IPS-NIHi7 (cell line): ENCODE measurements around the gene XYLT1.
A peak's percentile ranks its signal among the peaks of the same experiment; 100 is the strongest.

Source experiments
- DNase-seq: peaks from one replicate; pipeline ENCODE4 v3.0.0; 2012; ENCODE audit warnings: mixed read lengths; ENCODE audit errors: extremely low spot score

Gene XYLT1

GRCh38 chr16:17155485-17155884 is 315.3 kb downstream of the XYLT1 start:
- no peak for DNase-seq

GRCh38 chr16:17154981-17155380 is 315.8 kb downstream of the XYLT1 start:
- DNase-seq, result no peak

- DNase-seq, result no peak
Observed at GRCh38 chr16:17152311-17152710, 318.4 kb downstream of the XYLT1 start.

- no peak for DNase-seq
Observed at GRCh38 chr16:17151335-17151734, 319.4 kb downstream of the XYLT1 start.

- DNase-seq, result peak; percentile 53
Observed at GRCh38 chr16:17149904-17150483, 320.8 kb downstream of the XYLT1 start.

- no peak for DNase-seq
Observed at GRCh38 chr16:17147942-17148341, 322.8 kb downstream of the XYLT1 start.

GRCh38 chr16:17145029-17145428 is 325.7 kb downstream of the XYLT1 start:
- no peak for DNase-seq

- DNase-seq, result no peak
Observed at GRCh38 chr16:17144431-17144830, 326.3 kb downstream of the XYLT1 start.

GRCh38 chr16:17143546-17144419 is 327.0 kb downstream of the XYLT1 start:
- DNase-seq, result no peak

GRCh38 chr16:17138801-17139200 is 332.0 kb downstream of the XYLT1 start:
- DNase-seq, result peak; percentile 82

GRCh38 chr16:17135439-17135838 is 335.3 kb downstream of the XYLT1 start:
- DNase-seq, result no peak

- no peak for DNase-seq
Observed at GRCh38 chr16:17134586-17134985, 336.2 kb downstream of the XYLT1 start.

GRCh38 chr16:17133851-17134250 is 336.9 kb downstream of the XYLT1 start:
- no peak for DNase-seq

GRCh38 chr16:17131351-17131750 is 339.4 kb downstream of the XYLT1 start:
- no peak for DNase-seq

GRCh38 chr16:17130733-17131132 is 340.0 kb downstream of the XYLT1 start:
- no peak for DNase-seq

GRCh38 chr16:17129971-17130370 is 340.8 kb downstream of the XYLT1 start:
- no peak for DNase-seq

GRCh38 chr16:17128791-17129190 is 342.0 kb downstream of the XYLT1 start:
- DNase-seq, result no peak

- no peak for DNase-seq
Observed at GRCh38 chr16:17126156-17126555, 344.6 kb downstream of the XYLT1 start.

GRCh38 chr16:17125671-17126070 is 345.1 kb downstream of the XYLT1 start:
- no peak for DNase-seq

GRCh38 chr16:17117906-17118577 is 352.7 kb downstream of the XYLT1 start:
- no peak for DNase-seq

GRCh38 chr16:17116595-17117322 is 354.0 kb downstream of the XYLT1 start:
- DNase-seq, result no peak

- DNase-seq, result no peak
Observed at GRCh38 chr16:17109413-17109812, 361.3 kb downstream of the XYLT1 start.
